LHCN-M2 (cell line): Measurements from ENCODE around the gene SENP2. TPM values are rescaled to one million over a fixed set of nuclear protein-coding genes. Genes with fewer than 3 reads are reported as not detected.

Experiments used
- DNase-seq: peaks from one replicate; pipeline ENCODE4 v3.0.0-alpha.2; 2012; ENCODE audit warnings: low read depth
- total RNA-seq: library from RNA; depleted of rRNA; stranded (reverse); fragments of >200 nt; gene quantifications from 2 replicates; pipeline ENCODE4 v1.2.3, GENCODE V29; 2014; rRNA removed

Gene SENP2
- total RNA-seq, 1 experiment from 2014 or later: 28.4 TPM

- DNase-seq: no peak
Observed at GRCh38 chr3:185678027-185678426, 91.9 kb downstream of the SENP2 start.

GRCh38 chr3:185680231-185680630 is 94.1 kb downstream of the SENP2 start:
- DNase-seq: no peak

Other genes with a start within 250 kb of the SENP2 start
- 18.0 and 18.6 TPM in 2 replicates for gene MAP3K13, start 223.2 kb upstream of the SENP2 start, total RNA-seq
- 8.9 and 9.2 TPM in 2 replicates for gene TMEM41A, start 87.3 kb upstream of the SENP2 start, total RNA-seq
- not detected in 2 replicates for gene LIPH, start 33.7 kb upstream of the SENP2 start, total RNA-seq
- 58.9 and 104 TPM in 2 replicates for gene IGF2BP2, start 238.7 kb downstream of the SENP2 start, total RNA-seq